AG20443 (cell line): ENCODE data around the gene RMND5B.
"Not testable (repeated sequence)": the region's sequence is repeated elsewhere in the genome, so short reads cannot be mapped to it uniquely, and the experiment has no call there.

ENCODE experiments used
- DNase-seq: peaks from one replicate; pipeline ENCODE4 v3.0.0; 2012; ENCODE audit warnings: low spot score, mixed read lengths

RMND5B gene

GRCh38 chr5:178174456-178174855 is 43.6 kb downstream of the RMND5B start:
- DNase-seq, result no peak

- no peak for DNase-seq
These were observed 46.0 kb downstream of the RMND5B start for GRCh38 chr5:178176791-178177190.

GRCh38 chr5:178177569-178177968 is 46.8 kb downstream of the RMND5B start:
- no peak for DNase-seq

GRCh38 chr5:178180141-178180863 is 49.5 kb downstream of the RMND5B start:
- DNase-seq, result no peak

- DNase-seq, result no peak
These were observed 51.5 kb downstream of the RMND5B start for GRCh38 chr5:178182158-178182876.

GRCh38 chr5:178186427-178186826 is 55.6 kb downstream of the RMND5B start:
- no peak for DNase-seq

- no peak for DNase-seq
These were observed 56.2 kb downstream of the RMND5B start, which contains the start of gene GMCL2 for GRCh38 chr5:178187014-178187413. GMCL2 (minus strand) TSS chr5:178187371; CDS start chr5:178187299, 72 bp downstream.

- DNase-seq, result no peak
These were observed 58.6 kb downstream of the RMND5B start for GRCh38 chr5:178189433-178189832.

GRCh38 chr5:178191661-178192060 is 60.8 kb downstream of the RMND5B start:
- no peak for DNase-seq

GRCh38 chr5:178192244-178192643 is 61.4 kb downstream of the RMND5B start:
- DNase-seq, result no peak

- no peak for DNase-seq
These were observed 62.0 kb downstream of the RMND5B start for GRCh38 chr5:178192787-178193186.

- DNase-seq, result no peak
These were observed 62.5 kb downstream of the RMND5B start for GRCh38 chr5:178193251-178193809.

- DNase-seq, result no peak
These were observed 63.2 kb downstream of the RMND5B start for GRCh38 chr5:178194026-178194425.

- no peak for DNase-seq
These were observed 65.5 kb downstream of the RMND5B start for GRCh38 chr5:178196281-178196812.

- DNase-seq, result no peak
These were observed 66.2 kb downstream of the RMND5B start for GRCh38 chr5:178196986-178197385.

GRCh38 chr5:178198151-178198550 is 67.3 kb downstream of the RMND5B start:
- not testable (repeated sequence) for DNase-seq

- DNase-seq, result no peak
These were observed 67.9 kb downstream of the RMND5B start for GRCh38 chr5:178198706-178199105.

- DNase-seq, result no peak
These were observed 69.0 kb downstream of the RMND5B start for GRCh38 chr5:178199581-178200434.
